Pulmonary artery endothelial cell (primary cell): ENCODE data around the gene ZMIZ1. TPM values are rescaled to one million over a fixed set of nuclear protein-coding genes. Genes with fewer than 3 reads are reported as not detected.
"Not testable (repeated sequence)": the region's sequence is repeated elsewhere in the genome, so short reads cannot be mapped to it uniquely, and the experiment has no call there.

ENCODE experiments used
- DNase-seq: peaks from one replicate; pipeline ENCODE4 v3.0.0-alpha.2; 2011; ENCODE audit warnings: low read depth, low spot score
- total RNA-seq: library from RNA; depleted of rRNA; stranded (reverse); fragments of >200 nt; gene quantifications from 2 replicates; pipeline ENCODE4 v1.2.3, GENCODE V29; 2014

The ZMIZ1 gene
- total RNA-seq, 1 donor from 2014 or later: 9.3 TPM

GRCh38 chr10:79031723-79032122, 37.0 kb upstream of the ZMIZ1 start:
- DNase-seq: no peak

GRCh38 chr10:79034271-79034876, 34.4 kb upstream of the ZMIZ1 start:
- no peak for DNase-seq

DNA sequence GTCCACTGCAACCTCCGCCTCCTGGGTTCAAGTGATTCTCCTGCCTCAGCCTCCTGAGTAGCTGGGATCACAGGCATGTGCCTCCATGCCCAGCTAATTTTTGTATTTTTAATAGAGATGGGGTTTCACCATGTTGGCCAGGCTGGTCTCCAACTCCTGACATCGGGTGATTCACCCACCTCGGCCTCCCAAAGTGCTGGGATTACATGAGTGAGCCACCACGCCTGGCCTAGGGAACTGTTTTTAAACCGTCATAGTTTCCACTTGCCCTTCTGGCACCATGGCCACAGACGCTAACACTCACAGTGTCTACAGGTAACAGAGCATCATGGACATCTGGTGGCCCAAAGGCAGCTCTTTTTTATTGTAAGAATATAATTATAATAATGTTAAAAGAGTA, 32.4 kb upstream of the ZMIZ1 start:
- DNase-seq: not testable (repeated sequence)

GRCh38 chr10:79038104-79038840, 30.5 kb upstream of the ZMIZ1 start:
- no peak for DNase-seq

GRCh38 chr10:79038841-79039201, 29.9 kb upstream of the ZMIZ1 start:
- no peak for DNase-seq

DNA sequence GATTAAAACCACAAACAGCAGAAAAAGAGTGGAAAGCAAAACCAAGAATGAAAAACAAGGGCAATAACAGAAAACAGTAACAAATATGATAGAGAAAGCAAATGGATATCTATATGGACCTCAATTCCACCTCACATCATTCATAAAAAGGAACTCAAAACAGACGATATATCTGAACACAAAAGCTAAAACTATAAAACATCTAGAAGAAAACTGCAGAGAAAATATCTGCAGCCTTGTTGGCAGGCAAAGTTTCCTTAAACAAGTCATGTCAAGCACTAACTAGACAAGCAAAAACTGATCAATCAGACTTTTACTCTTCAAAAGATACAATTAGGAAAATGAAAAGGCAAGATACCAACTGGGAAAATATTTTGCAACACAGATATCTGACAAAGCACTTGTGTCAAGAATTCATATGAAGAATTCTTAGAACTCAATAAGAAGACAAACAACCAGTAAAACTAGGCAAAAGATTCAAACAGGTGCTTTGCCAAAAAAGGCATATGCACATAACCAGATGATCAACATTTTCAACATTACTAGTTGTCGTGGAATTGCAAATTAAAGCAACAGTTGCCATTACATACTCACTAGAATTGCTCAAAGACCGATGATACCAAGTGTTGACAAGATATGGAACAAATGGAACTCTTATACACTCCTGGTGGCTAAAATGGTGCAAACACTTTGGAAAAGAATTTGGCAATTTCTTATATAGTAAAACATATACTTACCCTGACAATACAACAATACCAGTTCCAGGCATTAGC, 25.9 kb upstream of the ZMIZ1 start:
- DNase-seq: no peak

- no peak for DNase-seq
These were observed 24.6 kb upstream of the ZMIZ1 start for GRCh38 chr10:79044036-79044632.

DNA sequence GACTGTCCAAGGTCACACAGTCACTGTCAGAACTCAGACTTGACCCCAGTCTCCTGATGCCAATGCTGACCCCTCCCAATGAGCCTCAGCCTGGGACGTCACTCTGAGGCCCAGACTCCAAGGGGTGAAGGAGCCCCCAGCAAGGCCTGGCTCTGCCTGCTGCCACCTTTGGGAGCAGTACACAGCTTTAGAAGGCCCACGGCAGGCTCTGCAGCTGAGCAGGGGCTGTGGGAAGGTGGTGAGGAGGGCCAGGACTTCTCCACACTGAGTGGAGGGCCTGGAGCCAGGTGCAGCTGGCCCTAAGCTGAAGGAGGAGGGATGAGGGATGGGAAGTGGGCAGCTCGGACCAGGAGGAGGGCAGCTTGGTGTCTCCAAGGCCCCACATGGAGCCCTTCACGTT, 23.9 kb upstream of the ZMIZ1 start:
- DNase-seq: no peak

- DNase-seq: no peak
These were observed 23.1 kb upstream of the ZMIZ1 start for GRCh38 chr10:79045566-79046175.

DNA sequence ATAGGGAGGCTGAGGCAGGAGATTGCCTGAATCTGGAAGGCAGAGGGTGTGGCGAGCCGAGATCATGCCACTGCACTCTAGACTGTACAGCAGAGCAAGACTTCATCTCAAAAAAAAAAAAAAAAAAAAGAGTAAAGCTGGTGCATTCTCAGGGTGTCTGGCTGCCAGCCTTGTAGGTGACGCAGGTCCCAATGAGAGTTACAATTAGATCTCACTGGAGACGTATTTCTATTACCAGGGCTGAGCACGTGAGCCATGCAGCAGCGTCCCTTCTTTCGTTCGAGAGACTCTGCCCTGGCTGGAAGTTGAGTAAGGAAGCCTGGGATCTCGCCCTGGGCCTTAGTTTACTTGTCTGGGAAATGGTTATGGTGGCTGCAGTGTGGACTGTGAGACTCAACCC, 22.4 kb upstream of the ZMIZ1 start:
- no peak for DNase-seq

DNA sequence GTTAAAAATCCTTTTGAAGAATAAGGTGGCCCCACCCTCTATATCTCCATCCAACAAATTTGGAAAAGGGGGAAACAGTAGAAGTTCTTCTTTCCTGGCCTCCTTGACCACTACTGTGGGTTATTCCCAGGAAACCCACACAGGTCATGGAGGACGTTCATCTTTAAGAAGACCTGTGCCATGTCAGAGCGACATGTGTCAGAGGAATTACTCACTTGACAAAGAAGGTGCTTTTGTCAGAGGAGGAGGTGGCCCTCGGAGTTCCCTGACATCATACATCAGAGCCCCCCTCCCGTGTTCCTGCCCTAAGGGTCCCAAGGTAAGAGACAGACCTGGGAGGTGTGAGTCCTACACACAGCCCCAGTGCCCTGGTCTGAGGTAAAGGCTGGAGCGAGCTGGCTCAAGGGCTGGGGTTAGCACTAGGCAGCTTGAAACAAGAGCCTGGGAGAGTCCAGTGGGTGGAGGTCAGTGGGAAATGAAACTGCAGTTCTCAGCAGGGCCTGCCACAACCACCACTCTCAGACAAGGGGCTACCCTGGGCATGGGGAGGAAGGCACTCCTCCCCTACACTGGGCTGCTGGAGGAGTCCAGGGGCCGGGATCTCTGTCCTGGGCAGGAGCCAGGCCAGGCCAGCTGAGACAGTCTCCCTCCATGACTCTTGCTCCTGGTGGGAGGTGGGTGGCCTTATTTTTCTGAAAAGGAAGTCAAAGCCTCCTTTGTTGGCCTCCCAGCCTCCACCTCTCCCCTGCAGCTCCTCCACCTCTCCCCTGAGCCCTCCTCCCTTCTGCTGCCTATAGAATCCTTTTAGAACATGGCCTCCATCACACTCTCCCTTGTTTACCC, 21.8 kb upstream of the ZMIZ1 start:
- DNase-seq: no peak

DNA sequence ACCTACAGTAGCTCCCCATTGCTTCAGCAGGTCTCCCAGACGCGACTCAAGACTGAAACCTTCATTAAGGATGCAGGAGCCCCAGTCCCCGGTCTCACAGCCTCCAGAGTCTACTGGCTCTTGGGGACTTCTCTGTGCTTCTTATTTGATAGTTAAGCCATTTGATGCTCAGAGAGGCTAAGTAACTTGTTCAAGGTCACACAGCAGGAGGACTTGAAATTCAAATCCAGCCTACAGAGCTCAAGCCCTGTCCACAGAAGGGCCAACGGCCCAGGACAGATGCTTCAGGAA, 21.2 kb upstream of the ZMIZ1 start:
- no peak for DNase-seq

DNA sequence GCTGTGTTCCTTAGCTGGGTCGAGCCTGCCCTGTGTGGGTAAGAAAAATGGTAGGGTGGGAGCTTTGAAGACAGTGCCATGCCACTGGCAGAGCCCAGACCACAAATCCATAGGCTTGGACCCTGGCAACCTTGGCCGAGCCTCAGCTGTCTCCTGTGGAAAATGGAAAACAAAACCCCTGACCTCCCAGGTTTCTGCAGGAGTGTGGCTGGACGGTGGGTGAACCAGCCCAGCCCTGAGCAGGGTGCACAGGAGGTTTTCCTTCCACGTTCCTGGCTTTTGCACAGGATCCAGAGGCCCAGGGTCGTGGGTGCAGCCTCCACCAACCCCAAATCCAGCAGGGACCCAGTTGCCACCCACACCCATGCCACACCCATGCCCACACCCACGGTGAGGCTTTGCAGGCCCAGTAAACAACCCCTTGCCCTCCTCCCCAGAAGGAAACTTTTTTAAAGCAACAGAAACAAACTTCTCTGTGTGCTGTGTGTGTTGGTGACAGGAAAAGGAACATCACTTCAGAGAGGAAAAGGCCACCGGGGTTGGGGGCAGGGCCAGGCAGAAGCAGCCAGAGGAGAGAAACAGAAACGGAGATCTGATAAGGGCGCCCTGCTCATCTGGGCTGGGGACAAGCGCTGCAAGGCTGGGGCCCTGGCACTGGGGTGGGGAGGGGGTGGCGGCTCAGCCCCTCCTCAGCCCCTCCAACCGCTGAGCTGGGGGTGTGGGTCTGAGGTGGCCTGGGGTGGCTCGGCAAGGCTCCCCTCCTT, 20.7 kb upstream of the ZMIZ1 start:
- no peak for DNase-seq

- DNase-seq: no peak
These were observed 19.9 kb upstream of the ZMIZ1 start for GRCh38 chr10:79048639-79049550.

DNA sequence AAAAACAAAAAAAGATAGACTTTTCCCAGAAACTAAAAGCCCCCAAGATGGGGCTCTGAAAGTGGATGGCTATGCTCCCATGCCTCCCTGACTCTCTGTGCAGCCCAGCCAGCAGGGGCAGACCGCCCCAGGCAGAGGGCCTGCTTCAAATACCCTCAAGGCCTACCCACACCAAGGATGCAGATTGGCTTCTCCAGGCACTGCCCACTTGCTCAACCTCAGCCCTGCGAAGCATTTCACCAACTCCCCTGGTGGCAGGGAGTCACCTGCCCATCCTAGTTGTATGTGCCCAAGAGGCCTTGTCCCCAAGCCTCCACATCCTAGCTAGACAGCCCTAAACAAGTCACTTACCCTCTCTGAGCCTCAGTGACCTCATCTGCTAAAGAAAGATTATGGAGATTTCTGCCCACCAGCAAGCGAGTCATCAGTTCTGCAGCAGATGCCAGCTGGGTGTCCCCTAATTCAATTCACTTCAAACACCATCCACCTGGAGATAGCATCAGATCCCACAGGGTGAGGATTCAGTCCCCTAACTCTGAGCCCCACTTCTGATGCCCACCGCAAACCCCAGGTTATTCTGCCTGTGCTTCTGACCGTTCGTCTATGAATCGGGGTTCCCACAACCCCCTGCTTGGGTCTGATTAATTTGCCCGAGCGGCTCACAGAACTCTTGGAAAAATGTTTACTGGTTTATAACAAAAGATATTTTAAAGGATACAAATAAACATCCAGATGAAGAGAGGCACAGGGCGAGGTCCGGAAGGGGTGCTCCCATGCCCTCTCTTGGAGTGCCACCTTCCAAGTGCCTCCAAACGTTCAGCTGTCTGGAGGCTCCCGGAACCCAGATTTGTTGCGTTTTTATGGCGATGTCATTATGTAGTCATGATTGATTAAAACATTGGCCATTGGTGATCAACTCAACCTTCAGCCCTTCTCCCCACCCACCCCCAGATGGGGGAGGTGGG, 18.6 kb upstream of the ZMIZ1 start:
- no peak for DNase-seq

DNA sequence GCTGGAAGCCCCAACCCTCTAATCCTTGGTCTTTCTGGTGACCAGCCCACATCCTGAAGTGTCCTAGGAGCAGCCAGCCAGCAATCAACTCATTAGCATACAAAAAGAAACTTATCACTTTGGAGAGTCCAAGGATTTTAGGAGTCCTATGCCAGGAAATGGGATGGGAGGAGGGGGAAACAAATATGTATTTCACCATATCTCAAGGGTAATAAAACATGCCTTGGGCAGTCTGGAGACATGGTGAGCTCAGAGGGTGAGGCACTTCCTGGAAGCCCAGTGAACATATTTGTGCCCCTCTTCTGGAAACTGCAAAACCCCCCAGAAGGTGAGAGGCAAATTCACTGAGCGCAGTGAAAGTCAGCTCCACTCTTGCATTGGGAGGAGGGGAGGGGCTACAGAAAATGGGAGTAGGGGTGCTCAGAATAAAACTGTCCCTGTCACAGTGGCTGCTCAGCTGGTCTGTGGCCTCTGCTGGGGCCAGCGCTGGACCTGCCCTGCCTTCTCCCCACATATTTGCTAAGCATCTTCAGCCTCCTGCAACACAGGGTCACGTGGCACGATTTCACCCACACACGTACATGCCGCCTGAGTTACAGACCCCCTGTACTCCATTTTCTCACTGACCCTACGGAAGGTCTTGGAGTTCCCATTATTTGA, 17.7 kb upstream of the ZMIZ1 start:
- no peak for DNase-seq

DNA sequence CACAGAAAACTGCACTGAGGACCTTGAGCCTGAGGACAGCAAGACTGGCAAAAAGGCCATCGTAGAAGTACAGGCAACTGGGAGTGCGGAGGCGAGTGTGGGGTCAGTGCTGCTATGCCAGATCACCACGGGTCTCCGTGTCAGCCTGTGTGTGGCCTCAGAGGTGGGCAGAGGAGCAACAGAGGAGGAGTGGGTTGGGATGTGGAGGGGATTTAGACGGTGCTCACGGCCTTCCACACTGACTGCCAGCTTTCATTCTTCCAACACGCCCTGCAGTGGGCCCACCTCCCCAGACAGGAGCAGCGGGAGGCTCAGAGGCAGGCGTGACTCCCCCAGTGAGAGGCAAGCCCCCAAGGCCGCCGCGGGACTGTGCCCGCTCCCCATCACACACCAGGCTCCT, 17.0 kb upstream of the ZMIZ1 start:
- no peak for DNase-seq
